ENCODE measurements around the gene PLXND1. TPM values are rescaled to one million over a fixed set of nuclear protein-coding genes. Genes with fewer than 3 reads are reported as not detected.

The PLXND1 gene
- total RNA-seq, 4 donors from 2014 or later, result 50.5 to 89.9 (median 76.6) TPM

GRCh38 chr3:129524081-129524480 is 82.4 kb downstream of the PLXND1 start:
- intact Hi-C loops (cut with DNase I), result no loop called here
- Histone ChIP-seq H3K4me1 (no peaks in the 10 kb centered on the region), H3K36me3 (peaks cover 0 to 12% (median 8%) of the 10 kb centered on the region in 4 donors), H3K4me3 (no peak overlapping the region), H3K27ac (replicated peaks in 1 of 4) (no peak overlapping the region), H3K9me3 (no peaks in the 10 kb centered on the region), H3K27me3 (no peaks in the 10 kb centered on the region)
- TF ChIP-seq POLR2AphosphoS5 (IDR thresholded peaks at IDR 0.05), result no peak
- TF ChIP-seq POLR2A (IDR thresholded peaks at IDR 0.05; ENCODE audit: low read depth), result no peak
- TF ChIP-seq CTCF (IDR thresholded peaks at IDR 0.05), result no peak
- no peak for TF ChIP-seq EP300 (IDR thresholded peaks at IDR 0.05)
- DNase-seq (ENCODE audit: extremely low spot score), result no peak
- WGBS, result 95% methylated on average over 4 of the region's 4 CpGs

GRCh38 chr3:129522953-129523352 is 83.5 kb downstream of the PLXND1 start:
- no peak overlapping the region for H3K27ac ChIP-seq (replicated peaks in 1 of 4)
- H3K4me1 ChIP-seq, result no peaks in the 10 kb centered on the region
- H3K27me3 ChIP-seq, result no peaks in the 10 kb centered on the region
- intact Hi-C loops (cut with DNase I), result no loop called here
- 90% methylated on average over 4 of the region's 5 CpGs for WGBS
- no peak overlapping the region for H3K4me3 ChIP-seq
- H3K36me3 ChIP-seq, result peaks cover 0 to 23% (median 20%) of the 10 kb centered on the region in 4 donors
- no peaks in the 10 kb centered on the region for H3K9me3 ChIP-seq
- DNase-seq (ENCODE audit: extremely low spot score), result no peak
- TF ChIP-seq CTCF (IDR thresholded peaks at IDR 0.05) (no peak), EP300 (IDR thresholded peaks at IDR 0.05) (no peak), POLR2A (IDR thresholded peaks at IDR 0.05; ENCODE audit: low read depth) (no peak), POLR2AphosphoS5 (IDR thresholded peaks at IDR 0.05) (no peak)

- no peak overlapping the region for H3K4me3 ChIP-seq
- H3K27me3 ChIP-seq, result no peaks in the 10 kb centered on the region
- TF ChIP-seq EP300 (IDR thresholded peaks at IDR 0.05) (no peak), POLR2A (IDR thresholded peaks at IDR 0.05; ENCODE audit: low read depth) (no peak), CTCF (IDR thresholded peaks at IDR 0.05) (no peak), POLR2AphosphoS5 (IDR thresholded peaks at IDR 0.05) (no peak)
- peaks cover 0 to 37% (median 30%) of the 10 kb centered on the region in 4 donors for H3K36me3 ChIP-seq
- 74% methylated on average over 6 of the region's 8 CpGs for WGBS
- no peaks in the 10 kb centered on the region for H3K9me3 ChIP-seq
- intact Hi-C loops (cut with DNase I), result no loop called here
- H3K4me1 ChIP-seq, result no peaks in the 10 kb centered on the region
- H3K27ac ChIP-seq (replicated peaks in 1 of 4), result no peak overlapping the region
- DNase-seq (ENCODE audit: extremely low spot score), result no peak
Observed at GRCh38 chr3:129521611-129522010, 84.9 kb downstream of the PLXND1 start.

GRCh38 chr3:129520960-129521359 is 85.5 kb downstream of the PLXND1 start:
- 100% methylated on average over 3 of the region's 4 CpGs for WGBS
- intact Hi-C loops (cut with DNase I), result no loop called here
- Histone ChIP-seq H3K27me3 (no peaks in the 10 kb centered on the region), H3K4me1 (no peaks in the 10 kb centered on the region), H3K27ac (replicated peaks in 1 of 4) (no peak overlapping the region), H3K4me3 (no peak overlapping the region), H3K36me3 (peaks cover 0 to 43% (median 34%) of the 10 kb centered on the region in 4 donors), H3K9me3 (no peaks in the 10 kb centered on the region)
- TF ChIP-seq CTCF (IDR thresholded peaks at IDR 0.05) (no peak), POLR2A (IDR thresholded peaks at IDR 0.05; ENCODE audit: low read depth) (no peak), EP300 (IDR thresholded peaks at IDR 0.05) (no peak), POLR2AphosphoS5 (IDR thresholded peaks at IDR 0.05) (no peak)
- DNase-seq (ENCODE audit: extremely low spot score), result no peak
